WTC11 (cell line): ENCODE results near the gene GOLGA5.
"Not testable (repeated sequence)": the region's sequence is repeated elsewhere in the genome, so short reads cannot be mapped to it uniquely, and the experiment has no call there.

ENCODE experiments used
- NR1H2 ChIP-seq: sonication (generic); formaldehyde crosslinking; IDR thresholded peaks from 2 replicates; pipeline ENCODE4 v1.9.0; 2021; ENCODE audit warnings: mild to moderate bottlenecking, moderate library complexity, missing genetic modification reagents
- SP1 ChIP-seq: sonication (generic); formaldehyde crosslinking; conservative IDR thresholded peaks from 2 replicates; pipeline ENCODE4 v1.8.1; 2022; ENCODE audit warnings: missing genetic modification reagents
- ZBTB21 ChIP-seq: sonication (generic); formaldehyde crosslinking; IDR thresholded peaks from 2 replicates; pipeline ENCODE4 v1.8.1; 2023; ENCODE audit warnings: mild to moderate bottlenecking, missing genetic modification reagents, borderline replicate concordance
- TF ChIP-seq, protein P1 (sequence below): fragments of 200-600 bp; IDR thresholded peaks from 2 replicates; pipeline ENCODE4 v1.8.0; 2022; ENCODE audit warnings: antibody characterized with exemption
- TF ChIP-seq, protein P2 (sequence below): sonication (generic); formaldehyde crosslinking; IDR thresholded peaks from 2 replicates; pipeline ENCODE4 v1.8.0; 2022; ENCODE audit warnings: mild to moderate bottlenecking, missing genetic modification reagents

DNA sequence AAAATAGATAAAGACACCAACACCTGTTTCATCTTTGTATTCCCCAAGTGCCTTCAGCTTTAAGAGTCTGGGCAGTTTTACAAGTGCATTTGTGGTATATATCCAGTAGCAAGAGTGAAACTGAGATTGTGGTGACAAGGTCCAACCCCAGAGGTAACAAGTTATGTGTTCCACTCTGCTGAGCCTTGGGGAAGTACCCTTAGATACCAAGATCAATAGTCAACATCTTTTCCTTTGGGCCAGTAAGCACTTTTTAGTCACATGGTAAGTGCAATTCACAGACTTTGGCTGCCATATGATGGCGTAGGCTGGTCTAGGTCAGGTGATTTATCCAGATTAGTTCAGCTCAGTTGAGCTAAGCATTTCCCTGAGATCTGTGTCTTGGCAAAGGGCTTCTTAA is 25.9 kb upstream of the GOLGA5 start:
- TF ChIP-seq, protein P1, sequence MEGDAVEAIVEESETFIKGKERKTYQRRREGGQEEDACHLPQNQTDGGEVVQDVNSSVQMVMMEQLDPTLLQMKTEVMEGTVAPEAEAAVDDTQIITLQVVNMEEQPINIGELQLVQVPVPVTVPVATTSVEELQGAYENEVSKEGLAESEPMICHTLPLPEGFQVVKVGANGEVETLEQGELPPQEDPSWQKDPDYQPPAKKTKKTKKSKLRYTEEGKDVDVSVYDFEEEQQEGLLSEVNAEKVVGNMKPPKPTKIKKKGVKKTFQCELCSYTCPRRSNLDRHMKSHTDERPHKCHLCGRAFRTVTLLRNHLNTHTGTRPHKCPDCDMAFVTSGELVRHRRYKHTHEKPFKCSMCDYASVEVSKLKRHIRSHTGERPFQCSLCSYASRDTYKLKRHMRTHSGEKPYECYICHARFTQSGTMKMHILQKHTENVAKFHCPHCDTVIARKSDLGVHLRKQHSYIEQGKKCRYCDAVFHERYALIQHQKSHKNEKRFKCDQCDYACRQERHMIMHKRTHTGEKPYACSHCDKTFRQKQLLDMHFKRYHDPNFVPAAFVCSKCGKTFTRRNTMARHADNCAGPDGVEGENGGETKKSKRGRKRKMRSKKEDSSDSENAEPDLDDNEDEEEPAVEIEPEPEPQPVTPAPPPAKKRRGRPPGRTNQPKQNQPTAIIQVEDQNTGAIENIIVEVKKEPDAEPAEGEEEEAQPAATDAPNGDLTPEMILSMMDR = not testable (repeated sequence)
- not testable (repeated sequence) for TF ChIP-seq NR1H2 (CRISPR knock-in tag); SP1 (CRISPR knock-in tag); ZBTB21
- TF ChIP-seq, protein P2, sequence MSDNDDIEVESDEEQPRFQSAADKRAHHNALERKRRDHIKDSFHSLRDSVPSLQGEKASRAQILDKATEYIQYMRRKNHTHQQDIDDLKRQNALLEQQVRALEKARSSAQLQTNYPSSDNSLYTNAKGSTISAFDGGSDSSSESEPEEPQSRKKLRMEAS (CRISPR knock-in tag) = not testable (repeated sequence)
